GM08714 (cell line): ENCODE measurements around the gene DAP3.
"Not testable (repeated sequence)": the region's sequence is repeated elsewhere in the genome, so short reads cannot be mapped to it uniquely, and the experiment has no call there.

Experiments
- H3K4me3 ChIP-seq: fragments of 200-500 bp; sonication (Bioruptor generic); 2 replicates; pipeline ENCODE4 v1.5.1; 2014; ENCODE audit warnings: mild to moderate bottlenecking, low read length, inconsistent platforms
- ZNF274 ChIP-seq: IDR thresholded peaks from 2 replicates; pipeline ENCODE4 v1.6.1; 2012; ENCODE audit warnings: mild to moderate bottlenecking, low read depth, low read length

The DAP3 gene

DNA sequence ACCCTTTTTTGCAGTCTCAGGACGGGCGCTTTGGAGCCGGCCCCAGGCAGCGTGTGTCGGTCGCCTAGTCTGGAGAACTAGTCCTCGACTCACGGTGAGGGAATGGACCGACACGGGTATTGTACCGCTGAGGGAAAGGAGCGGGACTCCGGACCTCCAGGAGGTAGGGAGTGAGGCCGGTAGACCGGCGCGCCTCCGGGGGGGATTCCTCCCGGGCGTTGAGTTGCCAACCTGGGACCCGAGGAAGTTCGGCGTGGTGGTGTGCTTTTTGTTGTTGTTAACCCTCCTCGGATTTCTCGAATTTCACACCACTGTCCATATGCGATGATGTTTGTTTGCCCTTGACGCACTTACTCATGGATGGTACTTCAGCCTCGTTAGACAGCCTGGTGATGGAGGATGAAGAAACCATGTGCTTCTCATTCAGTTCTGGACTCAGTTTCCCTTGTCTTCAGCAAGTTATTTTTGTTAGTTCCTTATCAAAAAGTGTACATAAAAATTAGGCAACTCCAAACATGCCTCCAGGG is at the start of gene DAP3:
Gene DAP3, plus strand, starts transcription at position 11 of the 527 bp plus-strand sequence. CDS start 20,689 bp downstream, outside the sequence.
- peak within 1 kb of the TSS; percentile 80 for H3K4me3 ChIP-seq

DNA sequence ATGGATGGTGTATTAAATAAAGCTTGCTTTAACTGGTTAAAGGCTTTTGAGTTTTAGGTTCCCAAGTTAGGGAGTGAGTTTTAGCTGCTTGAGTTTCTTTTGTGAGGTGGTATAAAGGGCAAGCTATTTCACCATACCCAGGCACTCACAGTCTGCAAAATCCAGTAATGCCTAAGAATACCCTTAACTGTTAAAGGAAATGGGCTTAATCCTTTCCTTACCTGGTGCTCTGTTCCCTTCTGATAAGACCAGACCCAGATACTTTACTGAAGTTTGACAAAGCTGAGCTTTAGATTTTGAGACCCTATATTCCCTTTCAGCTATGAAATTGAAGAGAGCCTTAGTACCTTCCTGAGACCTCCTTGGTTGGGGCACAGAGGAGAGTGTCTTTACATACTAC is 48.5 kb upstream of the DAP3 start:
- no peak for TF ChIP-seq ZNF274
- no peak overlapping the region for H3K4me3 ChIP-seq

DNA sequence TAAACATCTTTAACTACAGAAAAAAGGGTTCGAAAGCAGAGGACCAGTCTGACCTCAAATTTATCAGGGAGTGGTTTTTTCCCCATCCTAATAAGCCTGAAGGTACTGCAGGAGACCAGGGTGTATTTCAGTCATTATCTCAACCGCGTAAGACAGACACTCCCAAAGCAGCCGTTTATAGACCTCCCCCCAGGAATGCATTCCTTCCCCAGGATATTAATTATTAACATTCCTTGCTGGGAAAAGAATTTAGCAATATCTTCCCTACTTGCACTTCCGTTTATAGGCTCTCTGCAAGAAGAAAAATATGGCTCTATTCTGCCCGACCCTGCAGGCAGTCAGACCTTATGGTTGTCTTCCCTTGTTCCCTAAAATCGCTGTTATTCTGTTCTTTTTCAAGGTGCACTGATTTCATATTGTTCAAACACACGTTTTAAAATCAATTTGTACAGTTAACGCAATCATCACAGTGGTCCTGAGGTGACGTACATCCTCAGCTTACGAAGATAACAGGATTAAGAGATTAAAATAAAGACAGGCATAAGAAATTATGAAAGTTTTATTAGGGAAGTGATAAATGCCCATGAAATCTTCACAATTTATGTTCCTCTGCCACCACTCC is 46.2 kb upstream of the DAP3 start:
- not testable (repeated sequence) for H3K4me3 ChIP-seq

DNA sequence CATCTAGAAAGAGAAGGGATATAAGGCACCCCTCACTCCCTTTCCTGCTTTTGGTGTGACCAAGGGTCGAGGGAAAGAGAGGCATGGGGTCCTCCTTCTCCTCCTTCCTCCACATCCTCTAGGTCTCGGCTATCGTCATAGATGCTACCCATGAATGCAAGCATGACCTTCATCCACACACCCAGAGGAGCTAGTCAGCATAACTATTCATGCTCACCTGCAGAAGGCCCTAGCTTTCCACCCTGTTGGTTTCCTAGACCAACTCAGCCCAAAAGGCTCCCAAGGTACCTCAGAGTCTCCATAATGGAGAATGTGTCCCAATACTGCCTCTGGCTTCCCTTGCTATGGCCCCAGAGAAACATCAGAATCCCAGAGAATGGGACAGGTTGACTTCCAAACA is 45.7 kb upstream of the DAP3 start:
- H3K4me3 ChIP-seq = no peak overlapping the region
- no peak for TF ChIP-seq ZNF274

DNA sequence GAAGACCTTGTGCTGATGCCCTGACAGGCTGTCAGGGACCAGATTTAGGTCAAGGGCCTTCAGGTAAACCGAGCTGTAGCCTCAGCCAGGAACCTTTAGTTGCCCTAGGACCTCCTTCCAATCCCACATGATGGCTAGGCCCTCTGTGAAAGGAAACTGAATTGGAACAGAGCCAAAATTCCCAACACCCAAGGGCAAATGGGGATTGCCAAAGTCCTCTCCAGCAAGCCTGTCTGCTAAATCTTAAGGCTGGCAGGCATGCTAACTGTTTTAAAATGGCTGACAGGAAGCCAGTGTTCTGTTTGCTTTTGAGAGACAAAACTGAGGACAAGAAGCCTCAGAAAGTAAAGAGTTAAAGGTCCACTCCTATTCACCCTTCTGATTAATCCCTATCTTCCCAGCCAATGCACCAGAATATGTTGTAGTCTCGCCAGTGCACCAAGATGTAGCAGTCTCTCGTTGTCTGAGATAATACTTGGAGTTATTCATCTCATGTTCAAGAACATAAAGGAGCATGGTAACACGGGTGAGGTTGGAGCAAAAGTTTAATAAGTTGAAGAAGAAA is 43.8 kb upstream of the DAP3 start:
- no peak for TF ChIP-seq ZNF274
- no peak overlapping the region for H3K4me3 ChIP-seq

DNA sequence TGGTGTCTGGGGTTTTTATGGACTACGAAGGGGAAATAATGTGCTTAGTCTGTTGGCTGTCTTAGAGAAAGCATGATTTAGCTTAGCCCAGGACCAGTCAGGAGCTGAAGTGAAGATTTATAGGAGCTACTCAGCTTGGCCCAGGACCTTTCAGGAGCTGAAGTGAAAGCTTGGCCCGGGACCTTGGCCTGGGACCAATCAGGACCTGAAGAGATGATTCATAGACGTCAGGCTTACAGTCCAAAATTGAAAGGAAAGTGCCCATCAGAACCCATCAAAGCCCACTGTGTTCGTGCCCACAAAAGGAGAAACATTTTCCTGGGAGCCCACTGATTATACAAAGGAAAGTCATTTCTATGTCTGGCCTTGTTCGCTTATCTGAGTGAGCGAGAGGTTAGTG is 43.2 kb upstream of the DAP3 start:
- TF ChIP-seq ZNF274 = no peak

DNA sequence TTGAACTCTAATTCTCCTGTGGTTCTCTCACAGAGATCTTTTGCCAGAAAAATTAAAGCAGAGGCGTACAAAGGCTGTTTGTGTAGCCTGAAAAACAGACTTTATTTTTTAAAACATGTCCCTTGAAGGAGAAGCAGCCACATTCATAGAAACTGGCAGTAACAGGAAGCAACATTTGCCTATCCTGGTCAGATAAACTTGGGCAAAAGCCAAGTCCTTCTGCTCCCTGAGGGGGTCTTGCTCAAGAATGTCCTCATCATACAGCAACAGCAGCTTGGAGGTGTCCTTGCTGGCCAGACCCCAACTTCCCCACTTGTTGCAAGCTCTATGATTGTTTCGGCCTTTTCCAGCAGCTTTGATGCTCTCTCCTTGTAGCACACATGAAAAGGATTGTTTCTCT is 42.6 kb upstream of the DAP3 start:
- H3K4me3 ChIP-seq = no peak overlapping the region
- TF ChIP-seq ZNF274 = no peak

More for the DNA sequence above, 43.2 kb upstream of the DAP3 start:
- no peak overlapping the region for H3K4me3 ChIP-seq

DNA sequence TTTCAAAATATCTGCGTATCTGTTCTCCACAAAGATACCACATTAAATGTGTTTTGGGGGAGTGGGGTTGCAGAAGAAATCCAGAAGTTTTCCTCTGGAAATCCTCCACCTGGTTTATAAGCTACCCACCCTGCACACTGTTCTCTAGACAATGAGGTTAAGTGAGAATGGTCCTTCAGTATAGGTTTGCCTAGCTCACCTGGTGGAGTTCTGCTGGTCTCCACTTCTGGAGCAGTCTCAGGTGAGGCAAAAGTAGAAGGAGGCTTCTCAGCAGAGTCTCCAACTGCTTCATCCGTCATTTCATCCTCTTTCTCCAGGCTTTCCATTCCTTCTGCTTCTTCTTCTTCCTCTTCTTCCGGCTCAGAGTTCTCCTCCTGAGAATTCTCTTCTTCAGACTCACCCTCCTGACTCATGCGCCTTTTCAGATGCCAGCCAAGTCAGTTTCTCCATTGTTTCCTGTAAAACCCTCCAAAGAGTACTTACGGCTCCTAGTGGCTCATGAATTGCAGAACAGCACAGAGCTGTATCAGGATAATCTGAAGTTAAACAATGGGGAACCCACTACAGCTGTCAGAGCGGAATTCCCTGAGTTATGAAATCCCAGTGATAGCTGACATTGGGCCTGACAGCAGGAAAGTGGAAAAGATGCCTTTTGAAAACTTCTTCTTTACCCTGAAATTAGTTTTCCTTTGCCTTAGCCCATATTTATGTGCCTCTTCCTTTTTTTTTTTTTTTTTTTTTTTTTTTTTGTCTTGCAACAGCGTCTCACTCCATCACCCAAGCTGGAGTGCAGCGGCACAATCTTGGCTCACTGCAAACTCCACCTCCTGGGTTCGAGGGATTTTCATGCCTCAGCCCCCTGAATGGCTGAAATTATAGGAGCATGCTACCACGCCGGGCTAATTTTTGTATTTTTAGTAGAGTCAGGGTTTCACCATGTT is 40.4 kb upstream of the DAP3 start:
- no peak for TF ChIP-seq ZNF274
- H3K4me3 ChIP-seq = no peak overlapping the region

DNA sequence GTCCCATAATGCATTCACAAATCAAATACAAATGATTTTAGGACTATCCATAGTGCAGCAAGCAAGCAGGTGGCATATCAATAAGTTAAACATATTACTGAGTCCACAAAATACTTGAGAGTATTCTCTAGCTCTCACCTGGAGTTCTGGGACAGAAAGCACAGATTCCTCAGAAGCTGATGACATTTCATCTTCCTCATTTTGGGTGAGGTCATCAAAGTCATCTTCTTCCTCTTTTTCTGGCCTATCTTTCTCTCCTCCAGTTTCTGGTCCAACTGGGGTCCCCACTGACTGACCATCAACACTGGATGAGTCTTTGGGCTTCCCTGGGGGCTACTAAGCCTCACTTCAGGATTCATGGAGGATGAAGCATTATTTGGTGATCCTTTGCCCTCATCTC is 39.2 kb upstream of the DAP3 start:
- no peak overlapping the region for H3K4me3 ChIP-seq
- TF ChIP-seq ZNF274 = no peak

DNA sequence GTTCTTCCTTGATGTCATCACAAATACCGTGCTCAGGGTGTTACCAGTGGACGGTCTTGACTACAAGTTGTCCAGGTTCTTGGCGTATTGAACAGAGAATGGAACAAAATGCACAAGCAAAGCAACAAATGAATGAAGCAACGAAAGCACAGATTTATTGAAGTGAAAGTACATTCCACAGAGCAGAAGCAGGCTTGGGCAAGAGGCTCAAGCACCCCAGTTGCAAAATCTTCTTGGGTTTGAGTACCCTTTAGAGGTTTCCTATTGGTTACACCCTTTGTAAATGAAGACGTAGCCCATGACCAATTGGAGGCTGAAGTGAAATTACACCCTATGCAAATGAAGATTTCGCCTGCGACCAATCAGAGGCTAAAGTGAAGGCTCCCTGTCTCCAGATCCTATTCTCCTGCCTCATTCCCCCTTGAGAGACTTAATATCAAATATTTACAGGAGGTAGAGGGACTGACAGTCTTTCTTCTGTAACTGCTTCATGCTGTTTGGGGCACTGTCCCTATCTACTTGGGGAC is 38.6 kb upstream of the DAP3 start:
- TF ChIP-seq ZNF274 = no peak
- no peak overlapping the region for H3K4me3 ChIP-seq

DNA sequence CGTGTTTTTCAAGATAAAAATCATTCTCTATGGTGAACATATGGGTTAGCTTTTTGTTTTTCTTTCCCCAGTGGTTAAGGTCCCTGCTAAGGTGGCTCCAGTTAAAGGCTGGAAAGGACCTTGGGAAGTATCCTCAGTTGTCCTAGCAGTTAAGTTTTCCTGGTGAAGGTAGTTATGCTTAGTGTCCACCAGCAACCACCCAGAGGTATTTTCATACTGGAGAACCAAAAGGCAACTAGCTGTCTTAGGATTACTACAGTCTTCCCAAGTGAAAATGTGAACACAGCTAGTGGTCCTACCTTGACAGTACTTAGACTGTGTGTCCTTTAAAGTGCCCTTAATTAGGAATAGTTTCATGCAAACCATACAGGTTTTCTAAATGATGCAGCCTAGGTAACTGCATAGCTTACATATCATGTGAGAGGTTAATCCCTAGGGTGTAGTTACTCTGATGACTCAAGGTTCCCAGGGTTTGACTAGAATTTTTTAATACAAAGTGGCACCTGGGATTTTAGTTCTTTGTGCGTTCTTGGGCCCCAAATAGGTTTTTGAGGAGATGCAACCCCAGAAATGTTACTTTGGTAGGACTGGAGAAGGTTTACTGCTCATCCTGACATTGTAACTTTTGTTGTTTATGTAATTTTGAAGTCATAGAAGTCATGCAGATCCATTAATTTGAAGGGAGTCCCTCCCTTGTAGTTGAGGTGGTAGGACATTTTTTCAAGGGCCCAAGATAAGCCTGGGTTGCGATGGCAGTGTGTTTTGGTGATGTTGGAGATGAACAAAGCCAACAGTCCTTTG is 36.8 kb upstream of the DAP3 start:
- H3K4me3 ChIP-seq = no peak overlapping the region
- no peak for TF ChIP-seq ZNF274

DNA sequence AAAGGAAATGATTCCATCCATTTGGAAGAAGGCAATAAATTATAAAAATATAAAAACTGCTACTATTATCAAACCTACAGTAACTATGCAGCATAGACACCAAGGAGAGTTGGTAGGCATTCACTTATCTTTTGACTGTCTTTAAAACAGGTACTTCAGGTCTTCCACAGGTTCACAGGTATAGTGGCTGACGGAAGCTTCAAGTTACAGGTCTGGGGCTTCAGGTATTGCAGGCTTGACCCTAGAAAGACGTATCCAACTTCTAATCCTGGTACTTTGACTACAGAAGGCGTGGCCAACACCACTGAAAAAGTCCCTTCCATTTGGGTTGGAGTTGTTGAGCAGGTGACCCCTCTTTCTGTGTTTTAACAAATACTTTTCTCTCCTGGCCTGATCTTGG is 35.9 kb upstream of the DAP3 start:
- no peak for TF ChIP-seq ZNF274
- H3K4me3 ChIP-seq = no peak overlapping the region

DNA sequence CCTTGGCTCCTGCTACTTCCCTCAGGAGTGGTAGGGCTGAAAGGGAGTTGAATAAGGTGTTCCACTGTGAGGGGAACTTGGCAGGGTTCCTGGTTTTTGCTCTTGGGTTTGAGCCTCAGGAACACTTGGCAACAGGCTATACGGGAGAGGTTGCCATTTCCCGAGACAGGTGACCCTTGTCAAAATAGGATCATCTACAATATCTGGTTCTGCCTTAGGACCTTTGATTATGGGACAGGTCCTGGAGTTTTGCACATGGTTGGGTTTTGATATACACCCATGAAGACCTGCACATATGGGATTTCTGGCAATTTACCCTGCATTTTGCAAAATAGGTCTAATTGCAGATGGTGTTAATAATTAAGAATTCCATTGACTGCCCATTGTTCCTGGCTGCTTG is 31.4 kb upstream of the DAP3 start:
- TF ChIP-seq ZNF274 = no peak
- no peak overlapping the region for H3K4me3 ChIP-seq

DNA sequence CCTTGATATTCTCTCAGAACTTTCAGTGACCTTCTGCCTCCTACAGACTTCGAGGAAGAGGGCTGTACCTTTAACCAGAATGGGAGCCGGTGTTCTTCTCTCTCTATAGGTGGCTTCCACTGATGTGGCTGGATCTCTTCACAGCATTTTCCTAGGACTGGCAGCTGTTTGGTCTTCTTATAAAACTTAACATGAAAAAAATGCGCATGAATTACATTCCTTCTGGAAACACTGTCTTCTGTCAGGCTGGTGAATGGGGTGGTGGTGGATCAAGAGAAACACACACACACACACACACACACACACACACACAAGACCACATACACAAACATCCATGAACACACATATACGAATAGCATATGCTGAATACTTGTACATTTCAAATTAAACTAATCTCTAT is 27.7 kb upstream of the DAP3 start:
- H3K4me3 ChIP-seq = not testable (repeated sequence)
